Ectodermal cell (in vitro differentiated cells): ENCODE measurements around the gene FHIT.

Experiments
- H3K27ac ChIP-seq: 2 replicates; pipeline ENCODE4 v1.7.0; 2013; ENCODE audit warnings: mild to moderate bottlenecking, low read depth, low read length; ENCODE audit not compliant: insufficient read depth, poor library complexity, severe bottlenecking
- H3K27me3 ChIP-seq: 2 replicates; pipeline ENCODE4 v1.7.0; 2013; ENCODE audit warnings: mild to moderate bottlenecking, low read length; ENCODE audit not compliant: insufficient read depth, control insufficient read depth, poor library complexity, severe bottlenecking
- H3K36me3 ChIP-seq: one replicate; pipeline ENCODE4 v1.7.0; 2013; ENCODE audit warnings: low read length; ENCODE audit not compliant: control insufficient read depth, insufficient read depth
- H3K4me1 ChIP-seq: one replicate; pipeline ENCODE4 v1.7.0; 2013; ENCODE audit warnings: low read length; ENCODE audit not compliant: control insufficient read depth, insufficient read depth
- H3K4me3 ChIP-seq: 2 replicates; pipeline ENCODE4 v1.7.0; 2013; ENCODE audit warnings: low read depth, low read length, control low read depth; ENCODE audit not compliant: insufficient read depth
- H3K9me3 ChIP-seq: 2 replicates; pipeline ENCODE4 v1.7.0; 2013; ENCODE audit warnings: mild to moderate bottlenecking, low read length, moderate library complexity; ENCODE audit not compliant: control insufficient read depth
- WGBS, 2 experiments: methylation state at CpG; one replicate each; pipeline ENCODE4 v1.1.7; 2013; ENCODE audit warnings: missing lambda C conversion rate in 2 of 2; 5-methylcytosine and 5-hydroxymethylcytosine counted together

Gene FHIT

GRCh38 chr3:60756241-60757030, 494.8 kb downstream of the FHIT start:
- Histone ChIP-seq H3K27ac (no peak overlapping the region), H3K4me1 (peaks cover 9% of the 10 kb centered on the region), H3K9me3 (no peaks in the 10 kb centered on the region), H3K4me3 (no peak overlapping the region), H3K36me3 (no peaks in the 10 kb centered on the region), H3K27me3 (no peaks in the 10 kb centered on the region)
- 84 to 87% methylated on average over 7 of the region's 7 CpGs for WGBS, 2 experiments

GRCh38 chr3:60755094-60755493, 496.2 kb downstream of the FHIT start:
- Histone ChIP-seq H3K9me3 (no peaks in the 10 kb centered on the region), H3K4me3 (no peak overlapping the region), H3K27ac (no peak overlapping the region), H3K27me3 (no peaks in the 10 kb centered on the region), H3K4me1 (peaks cover 9% of the 10 kb centered on the region), H3K36me3 (no peaks in the 10 kb centered on the region)
- 39 to 43% methylated on average over 3 of the region's 3 CpGs for WGBS, 2 experiments

DNA sequence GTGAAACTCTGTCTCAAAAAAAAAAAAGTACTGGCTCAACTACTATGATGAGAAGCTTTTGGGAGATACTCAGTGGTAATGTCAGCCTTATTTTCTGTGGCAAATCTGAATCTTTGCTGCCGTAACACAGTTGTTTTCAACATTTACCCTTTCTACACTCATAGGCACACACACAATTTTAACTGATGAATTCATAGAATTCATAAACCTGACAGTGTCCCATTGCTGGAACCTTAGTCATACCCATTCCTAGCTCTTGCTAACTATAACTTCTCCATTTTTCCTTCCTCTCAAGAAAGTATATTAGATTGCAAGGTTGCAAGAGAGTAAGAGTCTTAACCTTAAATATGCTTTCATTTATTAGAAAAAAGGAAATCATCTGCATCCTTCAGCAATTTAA, 496.6 kb downstream of the FHIT start:
- H3K4me1 ChIP-seq: peaks cover 9% of the 10 kb centered on the region
- no peaks in the 10 kb centered on the region for H3K9me3 ChIP-seq
- WGBS, 2 experiments: 91 to 94% methylated on average over 1 of the region's 1 CpG
- no peaks in the 10 kb centered on the region for H3K27me3 ChIP-seq
- no peak overlapping the region for H3K27ac ChIP-seq
- no peaks in the 10 kb centered on the region for H3K36me3 ChIP-seq
- no peak overlapping the region for H3K4me3 ChIP-seq

GRCh38 chr3:60752809-60753208, 498.4 kb downstream of the FHIT start:
- H3K36me3 ChIP-seq: no peaks in the 10 kb centered on the region
- no peak overlapping the region for H3K27ac ChIP-seq
- H3K27me3 ChIP-seq: no peaks in the 10 kb centered on the region
- WGBS, 2 experiments: 96 to 97% methylated on average over 3 of the region's 3 CpGs
- H3K9me3 ChIP-seq: no peaks in the 10 kb centered on the region
- no peak overlapping the region for H3K4me3 ChIP-seq
- peaks cover 9% of the 10 kb centered on the region for H3K4me1 ChIP-seq

DNA sequence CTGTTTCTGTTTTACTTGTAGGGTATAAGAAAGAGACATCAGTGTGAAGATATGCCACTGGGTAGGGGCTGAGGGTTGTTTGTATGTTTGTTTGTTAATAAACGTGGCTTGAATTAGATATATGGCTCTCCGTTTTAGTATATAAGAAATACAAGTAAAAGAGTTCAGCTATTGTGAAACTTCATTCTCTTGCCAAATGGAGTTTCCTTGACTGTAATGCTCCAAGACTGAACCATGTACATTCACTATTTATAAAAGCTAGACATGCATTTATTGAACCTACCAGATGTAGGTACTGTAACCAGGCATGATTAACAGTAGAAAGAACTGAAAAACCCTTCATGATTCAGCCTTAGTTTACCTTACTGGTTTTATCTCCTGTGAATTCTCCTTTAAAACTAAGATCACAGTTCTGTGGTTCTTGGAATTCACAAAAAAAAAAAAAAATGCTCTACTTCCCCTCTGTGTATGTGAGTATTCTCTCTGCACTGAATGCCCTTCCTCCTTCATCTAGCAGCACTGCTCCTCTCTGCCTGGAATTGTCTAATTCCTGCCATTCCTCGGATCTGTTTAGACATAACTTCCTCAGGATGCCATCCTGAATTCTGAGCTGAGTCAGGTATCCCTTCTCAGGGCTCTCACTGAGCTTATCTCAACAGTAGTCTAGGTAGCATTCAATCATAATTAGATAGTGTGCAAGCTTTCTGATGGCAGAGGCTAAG, 504.4 kb downstream of the FHIT start:
- Histone ChIP-seq H3K4me3 (no peak overlapping the region), H3K27ac (no peak overlapping the region)
- 94 to 98% methylated on average over 2 to 3 of the region's 3 CpGs for WGBS, 2 experiments

GRCh38 chr3:60746043-60746638, 505.1 kb downstream of the FHIT start:
- peaks cover 18% of the 10 kb centered on the region for H3K4me1 ChIP-seq
- no peaks in the 10 kb centered on the region for H3K9me3 ChIP-seq
- H3K36me3 ChIP-seq: no peaks in the 10 kb centered on the region
- WGBS, 2 experiments: 88 to 93% methylated on average over 8 of the region's 8 CpGs
- no peak overlapping the region for H3K27ac ChIP-seq
- no peaks in the 10 kb centered on the region for H3K27me3 ChIP-seq
- H3K4me3 ChIP-seq: no peak overlapping the region

More for the DNA sequence above, 504.4 kb downstream of the FHIT start:
- H3K27me3 ChIP-seq: no peaks in the 10 kb centered on the region
- peaks cover 18% of the 10 kb centered on the region for H3K4me1 ChIP-seq
- H3K9me3 ChIP-seq: no peaks in the 10 kb centered on the region
- no peaks in the 10 kb centered on the region for H3K36me3 ChIP-seq

GRCh38 chr3:60743631-60744164, 507.6 kb downstream of the FHIT start:
- WGBS, 2 experiments: 12 to 19% methylated on average over 4 of the region's 4 CpGs
- Histone ChIP-seq H3K27ac (peak overlapping the region; percentile 82), H3K4me1 (peaks cover 18% of the 10 kb centered on the region), H3K9me3 (no peaks in the 10 kb centered on the region), H3K4me3 (no peak overlapping the region), H3K27me3 (no peaks in the 10 kb centered on the region), H3K36me3 (no peaks in the 10 kb centered on the region)

- H3K27me3 ChIP-seq: no peaks in the 10 kb centered on the region
- no peaks in the 10 kb centered on the region for H3K36me3 ChIP-seq
- H3K27ac ChIP-seq: no peak overlapping the region
- 53 to 59% methylated on average over 6 to 8 of the region's 8 CpGs for WGBS, 2 experiments
- no peaks in the 10 kb centered on the region for H3K9me3 ChIP-seq
- no peak overlapping the region for H3K4me3 ChIP-seq
- peaks cover 18% of the 10 kb centered on the region for H3K4me1 ChIP-seq
These were observed 508.6 kb downstream of the FHIT start for GRCh38 chr3:60742606-60743145.

GRCh38 chr3:60737633-60738399, 513.4 kb downstream of the FHIT start:
- 93 to 94% methylated on average over 8 of the region's 8 CpGs for WGBS, 2 experiments
- Histone ChIP-seq H3K9me3 (no peaks in the 10 kb centered on the region), H3K27ac (no peak overlapping the region), H3K4me1 (no peaks in the 10 kb centered on the region), H3K27me3 (no peaks in the 10 kb centered on the region), H3K4me3 (no peak overlapping the region), H3K36me3 (no peaks in the 10 kb centered on the region)
